Vagina (tissue), 2 donors: ENCODE measurements around the gene SS18L1.

Experiments used
- POLR2A ChIP-seq, 2 donors: fragments of 450-650 bp; IDR thresholded peaks; one replicate each; pipeline ENCODE4 v1.6.1; 2017; ENCODE audit warnings: antibody characterized with exemption in 2 of 2, mild to moderate bottlenecking in 2 of 2, moderate library complexity in 2 of 2
- POLR2AphosphoS5 ChIP-seq, 2 donors: sonication (generic); formaldehyde crosslinking; IDR thresholded peaks; one replicate each; pipeline ENCODE4 v1.9.0; 2017; ENCODE audit warnings: antibody characterized with exemption in 2 of 2, mild to moderate bottlenecking in 2 of 2, low read depth in 1 of 2; ENCODE audit not compliant: insufficient read depth in 1 of 2
- TF ChIP-seq, protein P1 (sequence below), 3 experiments: fragments of 450-650 bp in 2 of 3; fragments of 200-600 bp in 1 of 3; sonication (generic) in 1 of 3; IDR thresholded peaks; one replicate each; pipeline ENCODE4 v1.5.1; 2017 to 2019; ENCODE audit warnings: antibody characterized with exemption in 3 of 3, mild to moderate bottlenecking in 2 of 3, moderate library complexity in 2 of 3

DNA sequence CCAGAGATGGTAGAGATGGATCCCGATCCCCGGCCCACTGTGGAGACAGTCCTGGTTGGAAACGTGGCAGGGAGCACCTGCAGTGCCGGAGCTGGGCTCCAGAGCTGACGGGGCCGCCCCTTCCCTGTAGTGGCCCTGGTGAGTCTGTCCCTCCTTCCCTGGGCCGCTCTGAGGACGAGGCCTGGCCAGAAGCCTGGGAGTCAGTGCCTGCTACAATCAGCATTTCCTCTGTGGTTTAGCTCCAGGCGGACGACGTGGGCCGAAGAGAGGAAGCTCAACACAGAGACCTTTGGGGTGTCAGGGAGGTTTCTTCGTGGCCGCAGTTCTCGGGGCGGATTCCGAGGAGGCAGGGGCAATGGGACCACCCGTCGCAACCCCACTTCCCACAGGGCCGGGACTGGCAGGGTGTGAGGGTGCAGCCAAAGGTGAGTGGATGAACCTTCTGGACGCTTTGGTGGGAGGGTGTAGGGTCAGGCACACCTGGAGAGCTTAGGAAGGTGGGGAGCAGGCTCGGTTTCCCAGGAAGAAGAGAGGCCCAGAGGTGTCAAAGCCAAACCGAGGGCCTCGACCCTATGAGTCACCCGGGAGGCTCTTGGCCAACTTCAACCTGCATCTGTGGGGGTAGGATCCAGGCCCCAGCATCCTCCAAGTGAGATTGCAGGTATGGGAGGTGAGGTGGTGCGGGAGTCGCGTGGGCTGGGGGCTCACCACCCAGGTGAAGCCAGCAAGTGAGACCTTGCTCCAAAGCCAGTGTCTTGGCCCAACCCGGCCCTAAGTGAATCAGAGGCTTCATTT lies 10.3 kb upstream of the SS18L1 start:
- TF ChIP-seq, protein P1, sequence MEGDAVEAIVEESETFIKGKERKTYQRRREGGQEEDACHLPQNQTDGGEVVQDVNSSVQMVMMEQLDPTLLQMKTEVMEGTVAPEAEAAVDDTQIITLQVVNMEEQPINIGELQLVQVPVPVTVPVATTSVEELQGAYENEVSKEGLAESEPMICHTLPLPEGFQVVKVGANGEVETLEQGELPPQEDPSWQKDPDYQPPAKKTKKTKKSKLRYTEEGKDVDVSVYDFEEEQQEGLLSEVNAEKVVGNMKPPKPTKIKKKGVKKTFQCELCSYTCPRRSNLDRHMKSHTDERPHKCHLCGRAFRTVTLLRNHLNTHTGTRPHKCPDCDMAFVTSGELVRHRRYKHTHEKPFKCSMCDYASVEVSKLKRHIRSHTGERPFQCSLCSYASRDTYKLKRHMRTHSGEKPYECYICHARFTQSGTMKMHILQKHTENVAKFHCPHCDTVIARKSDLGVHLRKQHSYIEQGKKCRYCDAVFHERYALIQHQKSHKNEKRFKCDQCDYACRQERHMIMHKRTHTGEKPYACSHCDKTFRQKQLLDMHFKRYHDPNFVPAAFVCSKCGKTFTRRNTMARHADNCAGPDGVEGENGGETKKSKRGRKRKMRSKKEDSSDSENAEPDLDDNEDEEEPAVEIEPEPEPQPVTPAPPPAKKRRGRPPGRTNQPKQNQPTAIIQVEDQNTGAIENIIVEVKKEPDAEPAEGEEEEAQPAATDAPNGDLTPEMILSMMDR (IDR thresholded peaks at IDR 0.05): no peak
- no peak for TF ChIP-seq POLR2AphosphoS5 (IDR thresholded peaks at IDR 0.05; ENCODE audit: insufficient read depth in 1 of 2, low read depth in 1 of 2)
- TF ChIP-seq POLR2A (IDR thresholded peaks at IDR 0.05): no peak
